ENCODE measurements around the gene DNAJC5. TPM values are rescaled to one million over a fixed set of nuclear protein-coding genes. Genes with fewer than 3 reads are reported as not detected.

The DNAJC5 gene
- total RNA-seq, 2 donors from 2014 or later: 46.8 to 53.4 TPM

DNA sequence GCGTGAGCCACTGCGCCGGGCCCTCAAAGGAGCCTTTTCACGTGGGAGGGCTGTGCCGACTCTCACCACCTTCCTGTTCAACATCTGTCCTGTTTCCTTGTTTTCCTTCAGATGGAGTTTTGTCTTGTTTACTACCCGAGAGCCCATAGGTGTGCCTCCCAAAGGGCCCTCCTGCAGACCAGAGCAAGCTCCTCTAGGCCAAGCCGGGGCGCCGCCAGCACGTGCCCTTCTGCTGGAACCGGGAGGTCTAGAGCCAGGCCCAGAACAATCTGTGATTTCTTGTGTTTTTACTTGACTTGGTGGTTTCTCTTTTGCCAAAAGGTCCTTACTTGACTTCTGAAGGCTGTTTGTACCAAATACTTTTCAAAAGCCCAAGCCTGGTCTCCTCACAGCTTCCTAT, 8.0 kb upstream of the DNAJC5 start:
- H3K27ac Mint-ChIP-seq: no peak overlapping the region
- no peaks in the 10 kb centered on the region for H3K4me1 Mint-ChIP-seq
- peaks cover 78% of the 10 kb centered on the region for H3K36me3 Mint-ChIP-seq (ENCODE audit: low read depth)
- no peaks in the 10 kb centered on the region for H3K9me3 Mint-ChIP-seq
- H3K4me3 Mint-ChIP-seq: no peak overlapping the region
- no peaks in the 10 kb centered on the region for H3K27me3 Mint-ChIP-seq
- no peak for ATAC-seq (replicated peaks)

- Mint-ChIP-seq H3K4me1 (peaks cover 5% of the 10 kb centered on the region), H3K36me3 (ENCODE audit: low read depth) (peaks cover 60% of the 10 kb centered on the region), H3K27me3 (no peaks in the 10 kb centered on the region), H3K4me3 (no peak overlapping the region), H3K9me3 (no peaks in the 10 kb centered on the region), H3K27ac (no peak overlapping the region)
- ATAC-seq (replicated peaks): no peak
Measured at GRCh38 chr20:63889241-63890200, 5.4 kb upstream of the DNAJC5 start.

GRCh38 chr20:63890201-63890576, 4.7 kb upstream of the DNAJC5 start:
- no peak overlapping the region for H3K4me3 Mint-ChIP-seq
- no peaks in the 10 kb centered on the region for H3K9me3 Mint-ChIP-seq
- H3K36me3 Mint-ChIP-seq (ENCODE audit: low read depth): peaks cover 54% of the 10 kb centered on the region
- no peak for ATAC-seq (replicated peaks)
- H3K27me3 Mint-ChIP-seq: no peaks in the 10 kb centered on the region
- H3K4me1 Mint-ChIP-seq: peaks cover 5% of the 10 kb centered on the region
- no peak overlapping the region for H3K27ac Mint-ChIP-seq

- no peak for ATAC-seq (replicated peaks)
- H3K4me3 Mint-ChIP-seq: no peak overlapping the region
- no peak overlapping the region for H3K27ac Mint-ChIP-seq
Measured at GRCh38 chr20:63890616-63891015, 4.3 kb upstream of the DNAJC5 start.

DNA sequence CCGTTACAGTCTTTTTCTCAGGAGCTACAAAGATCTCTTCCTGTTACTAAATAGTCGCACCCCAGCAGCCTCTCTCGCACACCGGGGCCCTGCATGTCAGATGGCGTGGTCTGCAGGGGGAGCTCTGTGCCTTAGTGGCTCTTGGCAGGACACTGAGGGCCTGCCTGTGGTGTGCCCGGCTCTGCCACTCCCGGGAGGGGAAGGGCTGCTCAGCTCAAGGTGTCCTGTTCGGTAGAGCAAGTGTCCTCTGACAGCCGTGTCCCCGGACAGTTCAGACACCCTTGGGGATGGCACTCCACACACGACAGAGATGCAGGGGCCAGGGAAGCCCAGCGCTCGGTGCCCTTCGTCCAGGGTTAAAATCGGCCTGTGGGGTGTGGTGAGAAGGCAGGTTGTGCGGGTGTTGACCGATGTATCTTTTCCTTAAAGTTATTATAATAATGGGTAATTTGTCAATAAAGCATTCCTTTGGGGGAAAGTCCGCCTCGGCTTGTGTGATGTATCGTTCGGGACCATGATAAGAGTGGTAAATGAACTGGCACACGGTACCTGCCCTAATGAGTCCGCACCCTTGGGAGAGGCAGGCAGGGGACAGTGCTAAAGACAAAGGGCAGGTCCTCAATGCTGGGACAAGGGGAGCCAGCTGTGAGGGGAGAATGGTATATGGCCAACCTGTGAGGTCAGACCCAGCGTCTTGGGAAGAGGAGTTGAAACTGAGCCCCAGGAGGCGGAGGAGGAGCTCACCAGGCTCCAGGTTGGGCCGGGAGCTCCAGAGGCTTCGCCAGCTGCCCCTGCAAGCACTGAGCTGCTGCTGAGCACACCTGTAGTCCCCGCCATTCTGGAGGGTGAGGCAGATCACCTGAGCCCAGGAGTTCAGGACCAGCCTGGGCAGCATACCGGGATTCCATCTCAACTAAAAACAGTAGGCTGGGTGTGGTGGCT, 3.6 kb upstream of the DNAJC5 start:
- ATAC-seq (replicated peaks): no peak

More at GRCh38 chr20:63890616-63891015, 4.3 kb upstream of the DNAJC5 start:
- peaks cover 5% of the 10 kb centered on the region for H3K4me1 Mint-ChIP-seq
- H3K9me3 Mint-ChIP-seq: no peaks in the 10 kb centered on the region
- peaks cover 54% of the 10 kb centered on the region for H3K36me3 Mint-ChIP-seq (ENCODE audit: low read depth)
- H3K27me3 Mint-ChIP-seq: no peaks in the 10 kb centered on the region

DNA sequence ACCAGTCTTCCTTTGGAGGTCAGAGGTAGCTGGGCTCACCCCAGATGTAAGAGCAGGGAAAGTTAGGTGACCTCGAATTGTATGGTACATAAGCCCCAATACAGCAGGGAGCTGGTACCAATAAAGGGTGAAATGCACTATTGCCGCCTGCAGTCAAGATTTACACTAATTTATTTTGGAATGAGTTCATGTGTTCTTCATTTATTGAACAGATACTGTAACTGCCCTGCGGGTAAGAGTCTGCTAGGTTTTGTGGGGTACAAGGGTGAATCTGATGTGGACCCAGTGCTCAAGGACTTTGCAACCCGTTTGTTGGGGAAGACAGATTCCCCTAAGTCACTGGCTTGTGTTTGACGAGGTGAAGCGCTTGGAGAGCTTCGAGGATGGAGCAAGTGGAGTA, 2.5 kb upstream of the DNAJC5 start:
- Mint-ChIP-seq H3K27me3 (no peaks in the 10 kb centered on the region), H3K9me3 (no peaks in the 10 kb centered on the region), H3K4me1 (peaks cover 12% of the 10 kb centered on the region), H3K27ac (no peak overlapping the region), H3K4me3 (no peak overlapping the region), H3K36me3 (ENCODE audit: low read depth) (peaks cover 61% of the 10 kb centered on the region)
- no peak for ATAC-seq (replicated peaks)

More for the DNA sequence above, 3.6 kb upstream of the DNAJC5 start:
- no peak overlapping the region for H3K27ac Mint-ChIP-seq
- peaks cover 5% of the 10 kb centered on the region for H3K4me1 Mint-ChIP-seq
- no peak overlapping the region for H3K4me3 Mint-ChIP-seq
- H3K36me3 Mint-ChIP-seq (ENCODE audit: low read depth): peaks cover 61% of the 10 kb centered on the region
- H3K27me3 Mint-ChIP-seq: no peaks in the 10 kb centered on the region
- H3K9me3 Mint-ChIP-seq: no peaks in the 10 kb centered on the region

DNA sequence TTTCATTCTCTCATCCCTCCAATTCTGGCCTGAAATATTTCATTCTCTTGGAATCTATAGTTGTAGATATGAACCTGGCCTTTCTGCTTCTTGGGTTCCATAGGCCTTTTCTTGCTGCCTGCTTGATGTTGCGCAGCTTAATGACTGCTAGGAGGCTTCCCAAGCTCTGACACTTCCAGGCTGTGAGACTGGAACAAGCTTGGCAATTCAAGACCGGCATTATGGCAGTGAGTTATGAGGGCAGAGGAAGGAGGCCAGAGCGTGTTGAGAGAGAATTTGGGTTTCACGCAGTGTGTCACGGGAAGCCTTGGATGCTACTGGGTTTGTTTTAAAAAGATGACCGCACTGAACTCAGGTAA, 948 bp upstream of the DNAJC5 start:
- no peaks in the 10 kb centered on the region for H3K9me3 Mint-ChIP-seq
- ATAC-seq (replicated peaks): no peak
- H3K36me3 Mint-ChIP-seq (ENCODE audit: low read depth): peaks cover 64% of the 10 kb centered on the region
- H3K4me1 Mint-ChIP-seq: peaks cover 23% of the 10 kb centered on the region
- peak overlapping the region; percentile 83 for H3K27ac Mint-ChIP-seq
- no peaks in the 10 kb centered on the region for H3K27me3 Mint-ChIP-seq
- H3K4me3 Mint-ChIP-seq: peak overlapping the region; percentile 72

- Mint-ChIP-seq H3K9me3 (no peaks in the 10 kb centered on the region), H3K36me3 (ENCODE audit: low read depth) (peaks cover 53% of the 10 kb centered on the region), H3K4me1 (peaks cover 26% of the 10 kb centered on the region), H3K27ac (peak overlapping the region; percentile 97), H3K4me3 (peak overlapping the region; percentile 97), H3K27me3 (no peaks in the 10 kb centered on the region)
- ATAC-seq (replicated peaks): peak; percentile 8
Measured at GRCh38 chr20:63895202-63895951, 451 bp downstream of the DNAJC5 start.

DNA sequence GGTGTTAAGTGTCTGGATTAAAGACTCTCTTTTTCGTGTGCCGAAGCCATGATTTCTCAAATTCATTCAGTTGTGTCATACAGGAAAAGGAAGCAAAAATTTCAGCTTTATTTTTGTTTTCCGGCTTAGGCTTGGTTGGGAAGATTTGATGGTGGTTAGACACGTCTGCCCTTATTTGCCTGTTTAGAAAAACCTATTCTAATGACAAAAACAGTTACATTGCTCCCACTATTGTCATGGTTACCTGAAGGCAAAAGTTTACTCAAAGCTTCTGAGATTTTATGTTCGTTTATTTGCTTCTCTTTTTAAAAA, 982 bp downstream of the DNAJC5 start:
- Mint-ChIP-seq H3K9me3 (no peaks in the 10 kb centered on the region), H3K4me1 (peaks cover 26% of the 10 kb centered on the region), H3K27me3 (no peaks in the 10 kb centered on the region), H3K27ac (peak overlapping the region; percentile 97), H3K4me3 (peak overlapping the region; percentile 97), H3K36me3 (ENCODE audit: low read depth) (peaks cover 54% of the 10 kb centered on the region)
- ATAC-seq (replicated peaks): peak; percentile 6

DNA sequence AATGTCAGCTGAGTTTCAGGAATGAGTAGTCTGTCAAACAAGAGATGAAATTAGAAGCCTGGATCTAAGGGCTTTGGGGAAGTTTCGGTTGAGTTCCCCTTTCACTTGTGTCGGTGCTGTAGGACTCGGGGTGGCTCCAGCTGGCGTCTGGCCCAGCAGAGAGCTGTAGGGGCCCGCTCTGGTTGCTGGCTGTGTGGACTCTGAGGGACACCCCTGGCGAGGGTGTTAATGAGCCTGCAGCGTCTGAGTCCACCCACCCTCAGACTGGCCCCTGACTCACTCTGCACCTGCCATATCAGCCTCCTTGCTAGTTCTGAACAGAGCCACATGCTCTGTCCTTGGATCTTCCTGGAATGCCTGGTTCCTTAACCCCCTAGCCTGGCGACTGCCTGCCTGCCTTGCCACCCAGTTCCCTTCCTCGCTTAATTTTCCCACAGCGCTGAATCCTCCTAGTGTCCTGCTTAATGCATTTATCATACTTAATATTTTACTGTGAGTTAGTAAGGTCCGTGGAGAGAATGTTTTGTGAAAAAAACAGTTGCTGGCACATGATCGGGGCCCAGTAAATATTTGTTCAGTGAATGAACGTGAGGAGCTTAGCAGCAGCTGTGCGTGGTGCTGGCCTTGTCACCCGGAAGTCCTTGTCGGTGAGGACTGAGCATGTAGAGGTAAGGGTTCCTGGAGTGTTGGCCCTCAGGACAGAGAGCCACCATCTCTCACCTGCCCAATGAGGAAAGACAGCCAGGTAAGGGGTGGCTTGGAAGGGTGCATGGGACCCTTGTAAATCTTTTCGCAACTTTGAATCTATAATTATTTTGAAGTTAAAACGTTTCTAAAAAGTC, 1.6 kb downstream of the DNAJC5 start:
- Mint-ChIP-seq H3K36me3 (ENCODE audit: low read depth) (peaks cover 54% of the 10 kb centered on the region), H3K27ac (peak overlapping the region; percentile 97), H3K9me3 (no peaks in the 10 kb centered on the region), H3K4me1 (peaks cover 26% of the 10 kb centered on the region), H3K4me3 (peak overlapping the region; percentile 97), H3K27me3 (no peaks in the 10 kb centered on the region)
- ATAC-seq (replicated peaks): peak; percentile 56

DNA sequence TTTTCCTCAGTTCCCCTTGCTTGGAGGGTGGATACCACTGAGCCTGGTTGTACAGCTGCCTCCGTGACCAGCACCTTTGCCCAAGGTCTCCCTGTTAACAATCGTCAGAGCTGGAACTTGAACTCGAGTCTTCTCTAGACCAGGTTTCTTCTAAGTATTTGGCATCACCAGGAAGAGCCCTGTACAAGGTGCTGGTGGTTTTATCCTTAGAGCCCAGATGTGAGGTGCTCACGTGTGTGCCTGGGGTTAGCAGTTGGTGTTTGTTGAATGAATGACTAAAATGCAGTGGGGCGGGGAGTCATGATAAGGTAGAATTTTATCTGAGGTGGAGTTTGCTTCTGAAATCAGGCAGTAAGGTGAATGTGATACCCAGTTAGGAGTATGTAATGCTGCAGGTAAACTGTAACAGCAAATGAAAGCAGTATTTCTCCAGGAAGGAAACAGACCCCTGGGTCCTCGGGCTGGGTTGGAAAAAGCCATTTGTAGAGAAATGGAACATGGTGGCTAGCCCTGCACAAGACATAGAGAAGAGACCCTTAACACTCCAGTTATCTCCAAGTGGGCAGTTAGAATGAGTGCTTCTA, 3.1 kb downstream of the DNAJC5 start:
- H3K27me3 Mint-ChIP-seq: no peaks in the 10 kb centered on the region

DNA sequence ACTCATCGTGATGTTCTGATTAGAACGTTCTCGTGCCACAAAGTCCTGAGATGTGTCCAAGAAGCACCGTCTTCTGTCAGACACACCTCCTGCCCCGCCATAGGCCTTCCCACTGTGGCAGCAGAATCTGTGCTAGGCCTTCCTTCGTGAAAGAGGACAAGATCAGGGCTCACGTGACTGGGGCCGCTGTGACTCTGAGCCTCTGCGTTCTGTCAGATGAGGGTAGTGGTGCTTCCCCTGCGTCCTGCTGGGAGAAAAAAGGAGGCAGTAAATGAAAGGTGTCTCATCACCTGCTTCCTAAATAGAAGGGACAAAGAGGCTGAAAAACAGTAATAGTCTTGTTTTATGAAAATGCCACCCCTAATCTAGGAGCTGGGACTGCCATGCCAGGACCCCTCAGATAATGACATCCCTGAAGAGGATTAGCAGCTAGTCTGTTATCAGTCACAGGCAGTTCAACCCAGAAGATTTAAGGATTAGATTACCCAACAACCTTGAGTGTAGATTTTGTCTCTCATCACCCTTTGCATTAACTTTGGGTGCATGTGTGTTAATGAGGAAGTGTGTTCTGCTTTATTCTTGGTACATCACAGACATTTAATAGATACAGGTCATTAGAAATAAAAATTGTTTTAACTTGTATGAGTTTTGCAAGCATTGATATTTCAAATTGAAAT, 4.1 kb downstream of the DNAJC5 start:
- ATAC-seq (replicated peaks): no peak
- Mint-ChIP-seq H3K36me3 (ENCODE audit: low read depth) (peaks cover 62% of the 10 kb centered on the region), H3K27ac (peak overlapping the region; percentile 61)

More for the DNA sequence above, 3.1 kb downstream of the DNAJC5 start:
- H3K36me3 Mint-ChIP-seq (ENCODE audit: low read depth): peaks cover 62% of the 10 kb centered on the region
- H3K9me3 Mint-ChIP-seq: no peaks in the 10 kb centered on the region
- no peak for ATAC-seq (replicated peaks)
- peak overlapping the region; percentile 84 for H3K27ac Mint-ChIP-seq
- H3K4me1 Mint-ChIP-seq: peaks cover 30% of the 10 kb centered on the region
- H3K4me3 Mint-ChIP-seq: peak overlapping the region; percentile 97

GRCh38 chr20:63900413-63900812, 5.5 kb downstream of the DNAJC5 start:
- no peaks in the 10 kb centered on the region for H3K9me3 Mint-ChIP-seq
- peaks cover 26% of the 10 kb centered on the region for H3K4me1 Mint-ChIP-seq
- no peak overlapping the region for H3K27ac Mint-ChIP-seq
- no peak for ATAC-seq (replicated peaks)
- H3K4me3 Mint-ChIP-seq: no peak overlapping the region
- H3K36me3 Mint-ChIP-seq (ENCODE audit: low read depth): peaks cover 64% of the 10 kb centered on the region
- no peaks in the 10 kb centered on the region for H3K27me3 Mint-ChIP-seq

More for the DNA sequence above, 4.1 kb downstream of the DNAJC5 start:
- H3K4me3 Mint-ChIP-seq: peak overlapping the region; percentile 16
- peaks cover 30% of the 10 kb centered on the region for H3K4me1 Mint-ChIP-seq
- no peaks in the 10 kb centered on the region for H3K9me3 Mint-ChIP-seq
- H3K27me3 Mint-ChIP-seq: no peaks in the 10 kb centered on the region
